Memory B cell (primary cell): Measurements from ENCODE around the gene LRRC4C.
"Not testable (repeated sequence)": the region's sequence is repeated elsewhere in the genome, so short reads cannot be mapped to it uniquely, and the experiment has no call there.

Experiments
- ATAC-seq: fragments of 150-1000 bp; cut with Tn5 transposase; 2 replicates; pipeline ENCODE4 v1.10.0; 2021; ENCODE audit warnings: low read depth, mild to moderate bottlenecking, moderate library complexity
- DNase-seq, 2 donors: peaks; one replicate each; pipeline ENCODE4 v3.0.0; 2022; ENCODE audit warnings: low spot score in 2 of 2
- H3K27ac Mint-ChIP-seq: one replicate; pipeline ENCODE4 v1.8.0; 2022; ENCODE audit warnings: mild to moderate bottlenecking, moderate library complexity, mixed read lengths
- H3K27me3 Mint-ChIP-seq: one replicate; pipeline ENCODE4 v1.8.0; 2022; ENCODE audit warnings: mixed read lengths
- H3K36me3 Mint-ChIP-seq: one replicate; pipeline ENCODE4 v1.8.0; 2022; ENCODE audit warnings: mild to moderate bottlenecking, mixed read lengths
- H3K4me1 Mint-ChIP-seq: one replicate; pipeline ENCODE4 v1.8.0; 2022; ENCODE audit warnings: mixed read lengths
- H3K4me3 Mint-ChIP-seq: one replicate; pipeline ENCODE4 v1.8.0; 2022; ENCODE audit warnings: mild to moderate bottlenecking, moderate library complexity, mixed read lengths
- H3K9me3 Mint-ChIP-seq: one replicate; pipeline ENCODE4 v1.8.0; 2022; ENCODE audit warnings: mixed read lengths

Gene LRRC4C

GRCh38 chr11:41003339-41004282, 455.8 kb downstream of the LRRC4C start:
- no peak for ATAC-seq
- no peak for DNase-seq
- H3K36me3 Mint-ChIP-seq = no peaks in the 10 kb centered on the region
- peaks cover 4% of the 10 kb centered on the region for H3K9me3 Mint-ChIP-seq
- H3K27ac Mint-ChIP-seq = no peak overlapping the region
- H3K4me1 Mint-ChIP-seq = no peaks in the 10 kb centered on the region
- no peaks in the 10 kb centered on the region for H3K27me3 Mint-ChIP-seq
- H3K4me3 Mint-ChIP-seq = no peak overlapping the region

- no peak for ATAC-seq
- peaks cover 8% of the 10 kb centered on the region for H3K9me3 Mint-ChIP-seq
These were observed 460.5 kb downstream of the LRRC4C start for GRCh38 chr11:40998920-40999319.

GRCh38 chr11:40987776-40988435, 471.5 kb downstream of the LRRC4C start:
- H3K27ac Mint-ChIP-seq = no peak overlapping the region

More at GRCh38 chr11:40998920-40999319, 460.5 kb downstream of the LRRC4C start:
- Mint-ChIP-seq H3K27ac (no peak overlapping the region), H3K4me1 (no peaks in the 10 kb centered on the region), H3K4me3 (no peak overlapping the region), H3K36me3 (no peaks in the 10 kb centered on the region), H3K27me3 (no peaks in the 10 kb centered on the region)
- no peak for DNase-seq

GRCh38 chr11:40986320-40986719, 473.1 kb downstream of the LRRC4C start:
- Mint-ChIP-seq H3K4me3 (no peak overlapping the region), H3K36me3 (no peaks in the 10 kb centered on the region), H3K27ac (no peak overlapping the region), H3K27me3 (no peaks in the 10 kb centered on the region), H3K4me1 (no peaks in the 10 kb centered on the region), H3K9me3 (peaks cover 13% of the 10 kb centered on the region)
- no peak for ATAC-seq
- DNase-seq = no peak

More at GRCh38 chr11:40987776-40988435, 471.5 kb downstream of the LRRC4C start:
- Mint-ChIP-seq H3K27me3 (no peaks in the 10 kb centered on the region), H3K4me3 (no peak overlapping the region), H3K36me3 (no peaks in the 10 kb centered on the region), H3K9me3 (peaks cover 10% of the 10 kb centered on the region), H3K4me1 (no peaks in the 10 kb centered on the region)
- no peak for ATAC-seq
- no peak for DNase-seq

GRCh38 chr11:40975076-40975475, 484.4 kb downstream of the LRRC4C start:
- no peak overlapping the region for H3K4me3 Mint-ChIP-seq
- H3K36me3 Mint-ChIP-seq = no peaks in the 10 kb centered on the region
- H3K27ac Mint-ChIP-seq = no peak overlapping the region
- peaks cover 5% of the 10 kb centered on the region for H3K9me3 Mint-ChIP-seq
- no peaks in the 10 kb centered on the region for H3K27me3 Mint-ChIP-seq
- H3K4me1 Mint-ChIP-seq = no peaks in the 10 kb centered on the region
- DNase-seq (no peak), ATAC-seq (no peak)

GRCh38 chr11:40974186-40974795, 485.2 kb downstream of the LRRC4C start:
- H3K4me1 Mint-ChIP-seq = no peaks in the 10 kb centered on the region
- ATAC-seq (no peak), DNase-seq (no peak)
- no peaks in the 10 kb centered on the region for H3K36me3 Mint-ChIP-seq
- no peak overlapping the region for H3K4me3 Mint-ChIP-seq
- H3K9me3 Mint-ChIP-seq = peaks cover 5% of the 10 kb centered on the region
- no peaks in the 10 kb centered on the region for H3K27me3 Mint-ChIP-seq
- H3K27ac Mint-ChIP-seq = no peak overlapping the region

- H3K36me3 Mint-ChIP-seq = no peaks in the 10 kb centered on the region
- H3K27me3 Mint-ChIP-seq = no peaks in the 10 kb centered on the region
- no peaks in the 10 kb centered on the region for H3K4me1 Mint-ChIP-seq
- H3K27ac Mint-ChIP-seq = no peak overlapping the region
- ATAC-seq (no peak), DNase-seq (no peak)
- H3K9me3 Mint-ChIP-seq = peaks cover 3% of the 10 kb centered on the region
- no peak overlapping the region for H3K4me3 Mint-ChIP-seq
These were observed 500.7 kb downstream of the LRRC4C start for GRCh38 chr11:40958707-40959106.

- H3K27ac Mint-ChIP-seq = no peak overlapping the region
- DNase-seq (no peak), ATAC-seq (no peak)
- no peaks in the 10 kb centered on the region for H3K4me1 Mint-ChIP-seq
- no peak overlapping the region for H3K4me3 Mint-ChIP-seq
- peaks cover 8% of the 10 kb centered on the region for H3K9me3 Mint-ChIP-seq
- no peaks in the 10 kb centered on the region for H3K36me3 Mint-ChIP-seq
- no peaks in the 10 kb centered on the region for H3K27me3 Mint-ChIP-seq
These were observed 507.0 kb downstream of the LRRC4C start for GRCh38 chr11:40952479-40952878.

GRCh38 chr11:40938002-40938401, 521.5 kb downstream of the LRRC4C start:
- no peaks in the 10 kb centered on the region for H3K27me3 Mint-ChIP-seq
- no peaks in the 10 kb centered on the region for H3K36me3 Mint-ChIP-seq
- no peak for DNase-seq
- ATAC-seq = no peak
- no peaks in the 10 kb centered on the region for H3K4me1 Mint-ChIP-seq
- no peak overlapping the region for H3K27ac Mint-ChIP-seq
- H3K9me3 Mint-ChIP-seq = peaks cover 4% of the 10 kb centered on the region
- H3K4me3 Mint-ChIP-seq = no peak overlapping the region

- DNase-seq (no peak), ATAC-seq (no peak)
- Mint-ChIP-seq H3K36me3 (no peaks in the 10 kb centered on the region), H3K9me3 (peaks cover 1% of the 10 kb centered on the region), H3K4me3 (no peak overlapping the region), H3K27me3 (no peaks in the 10 kb centered on the region), H3K4me1 (no peaks in the 10 kb centered on the region), H3K27ac (no peak overlapping the region)
These were observed 534.5 kb downstream of the LRRC4C start for GRCh38 chr11:40924915-40925314.

GRCh38 chr11:40921246-40921645, 538.2 kb downstream of the LRRC4C start:
- Mint-ChIP-seq H3K36me3 (no peaks in the 10 kb centered on the region), H3K4me1 (no peaks in the 10 kb centered on the region), H3K9me3 (peaks cover 1% of the 10 kb centered on the region), H3K4me3 (no peak overlapping the region), H3K27me3 (no peaks in the 10 kb centered on the region), H3K27ac (no peak overlapping the region)
- no peak for DNase-seq
- ATAC-seq = no peak

- H3K27ac Mint-ChIP-seq, H3K4me3 Mint-ChIP-seq, H3K27me3 Mint-ChIP-seq, DNase-seq, H3K36me3 Mint-ChIP-seq, ATAC-seq, H3K4me1 Mint-ChIP-seq: not testable (repeated sequence)
- peaks cover 11% of the 10 kb centered on the region for H3K9me3 Mint-ChIP-seq
These were observed 548.7 kb downstream of the LRRC4C start for GRCh38 chr11:40910774-40911173.

- H3K4me1 Mint-ChIP-seq = no peaks in the 10 kb centered on the region
- ATAC-seq (no peak), DNase-seq (no peak)
- no peak overlapping the region for H3K4me3 Mint-ChIP-seq
- H3K9me3 Mint-ChIP-seq = no peaks in the 10 kb centered on the region
- no peak overlapping the region for H3K27ac Mint-ChIP-seq
- no peaks in the 10 kb centered on the region for H3K27me3 Mint-ChIP-seq
- H3K36me3 Mint-ChIP-seq = no peaks in the 10 kb centered on the region
These were observed 565.0 kb downstream of the LRRC4C start for GRCh38 chr11:40894501-40894900.

GRCh38 chr11:40885250-40885954, 574.0 kb downstream of the LRRC4C start:
- ATAC-seq = no peak
- Mint-ChIP-seq H3K36me3 (no peaks in the 10 kb centered on the region), H3K4me1 (no peaks in the 10 kb centered on the region), H3K27me3 (no peaks in the 10 kb centered on the region), H3K9me3 (peaks cover 4% of the 10 kb centered on the region), H3K4me3 (no peak overlapping the region), H3K27ac (no peak overlapping the region)
- no peak for DNase-seq
